A204.1 (cell line): ENCODE data around the gene HES7.
"Not testable (repeated sequence)": the region's sequence is repeated elsewhere in the genome, so short reads cannot be mapped to it uniquely, and the experiment has no call there.

Experiments used
- FAIRE-seq: peaks from 2 replicates; lab custom pipeline; 2012; peaks lifted over from hg19 to GRCh38; lab: Jason Lieb, UNC

Gene HES7

GRCh38 chr17:8100111-8100510 lies 23.8 kb downstream of the HES7 start:
- FAIRE-seq: no peak

GRCh38 chr17:8096541-8096940 lies 27.4 kb downstream of the HES7 start:
- no peak for FAIRE-seq

- FAIRE-seq: no peak
Observed at GRCh38 chr17:8095361-8095760, 28.5 kb downstream of the HES7 start.

GRCh38 chr17:8091033-8091687 lies 32.7 kb downstream of the HES7 start:
- FAIRE-seq: no peak

- no peak for FAIRE-seq
Observed at GRCh38 chr17:8089728-8090127, 34.2 kb downstream of the HES7 start.

GRCh38 chr17:8087952-8088230 lies 36.0 kb downstream of the HES7 start:
- FAIRE-seq: no peak

- no peak for FAIRE-seq
Observed at GRCh38 chr17:8087075-8087951, 36.6 kb downstream of the HES7 start, which contains the start of gene ALOX12B. Gene ALOX12B (minus strand): TSS chr17:8087716. CDS start chr17:8087442, 274 bp downstream.

- FAIRE-seq: no peak
Observed at GRCh38 chr17:8084250-8084649, 39.7 kb downstream of the HES7 start.

- no peak for FAIRE-seq
Observed at GRCh38 chr17:8082292-8082691, 41.6 kb downstream of the HES7 start.

- no peak for FAIRE-seq
Observed at GRCh38 chr17:8081876-8082275, 42.0 kb downstream of the HES7 start.

GRCh38 chr17:8080799-8081219 lies 43.1 kb downstream of the HES7 start:
- FAIRE-seq: no peak

- FAIRE-seq: no peak
Observed at GRCh38 chr17:8080208-8080798, 43.6 kb downstream of the HES7 start.

- FAIRE-seq: no peak
Observed at GRCh38 chr17:8079291-8080207, 44.4 kb downstream of the HES7 start.

GRCh38 chr17:8077939-8078338 lies 46.0 kb downstream of the HES7 start:
- not testable (repeated sequence) for FAIRE-seq

GRCh38 chr17:8076502-8077266 lies 47.2 kb downstream of the HES7 start:
- FAIRE-seq: no peak

- no peak for FAIRE-seq
Observed at GRCh38 chr17:8075574-8076342, 48.1 kb downstream of the HES7 start.

GRCh38 chr17:8075081-8075480 lies 48.8 kb downstream of the HES7 start:
- FAIRE-seq: no peak

- no peak for FAIRE-seq
Observed at GRCh38 chr17:8074554-8074953, 49.4 kb downstream of the HES7 start.

GRCh38 chr17:8073627-8074484 lies 50.0 kb downstream of the HES7 start:
- FAIRE-seq: no peak
